Hepatocyte (in vitro differentiated cells): ENCODE data around the gene PHLDA2. TPM values are rescaled to one million over a fixed set of nuclear protein-coding genes. Genes with fewer than 3 reads are reported as not detected.

Experiments used
- DNase-seq: peaks from one replicate; pipeline ENCODE4 v3.0.0-alpha.2; 2016; ENCODE audit warnings: low spot score
- H2AFZ ChIP-seq: fragments of 200-600 bp; sonication (generic); 2 replicates; pipeline ENCODE4 v1.6.0; 2016; ENCODE audit warnings: antibody characterized with exemption, mild to moderate bottlenecking
- H3K27ac ChIP-seq: fragments of 200-600 bp; sonication (generic); 2 replicates; pipeline ENCODE4 v1.5.1; 2016; ENCODE audit warnings: mild to moderate bottlenecking
- H3K27me3 ChIP-seq: fragments of 200-600 bp; sonication (generic); 2 replicates; pipeline ENCODE4 v1.6.1; 2016
- H3K36me3 ChIP-seq: fragments of 200-600 bp; sonication (generic); replicated peaks from 2 replicates; pipeline ENCODE4 v1.5.1; 2016; ENCODE audit warnings: low read depth; ENCODE audit not compliant: insufficient read depth
- H3K4me1 ChIP-seq: fragments of 200-600 bp; sonication (generic); 2 replicates; pipeline ENCODE4 v1.5.1; 2016; ENCODE audit warnings: mild to moderate bottlenecking, moderate library complexity; ENCODE audit not compliant: insufficient read depth
- H3K4me2 ChIP-seq: fragments of 200-600 bp; sonication (generic); 2 replicates; pipeline ENCODE4 v1.6.0; 2016
- H3K4me3 ChIP-seq: fragments of 200-600 bp; sonication (generic); 2 replicates; pipeline ENCODE4 v1.5.1; 2016; ENCODE audit warnings: mild to moderate bottlenecking
- H3K79me2 ChIP-seq: fragments of 200-600 bp; sonication (generic); 2 replicates; pipeline ENCODE4 v1.6.0; 2017; ENCODE audit warnings: mild to moderate bottlenecking
- H3K9me2 ChIP-seq: fragments of 200-600 bp; sonication (generic); replicated peaks from 2 replicates; pipeline ENCODE4 v1.6.0; 2017; ENCODE audit warnings: mild to moderate bottlenecking; ENCODE audit not compliant: insufficient read depth
- H3K9me3 ChIP-seq: fragments of 200-600 bp; sonication (generic); 2 replicates; pipeline ENCODE4 v1.5.1; 2016; ENCODE audit warnings: low read depth, mild to moderate bottlenecking
- H4K20me1 ChIP-seq: fragments of 200-600 bp; sonication (generic); 2 replicates; pipeline ENCODE4 v1.6.0; 2016; ENCODE audit warnings: mild to moderate bottlenecking; ENCODE audit not compliant: insufficient read depth, poor library complexity, severe bottlenecking
- EZH2 ChIP-seq: fragments of 200-600 bp; sonication (generic); IDR thresholded peaks from 2 replicates; pipeline ENCODE4 v1.6.1; 2016; ENCODE audit warnings: antibody characterized with exemption, mild to moderate bottlenecking, borderline replicate concordance
- EZH2phosphoT487 ChIP-seq: fragments of 200-600 bp; sonication (generic); IDR thresholded peaks from one replicate; pipeline ENCODE4 v1.6.1; 2018; ENCODE audit warnings: antibody characterized with exemption, mild to moderate bottlenecking, low read depth, moderate library complexity; ENCODE audit not compliant: unreplicated experiment, severe bottlenecking
- WGBS: methylation state at CpG from one replicate; pipeline ENCODE4 v1.1.6; 2016; ENCODE audit warnings: low lambda C conversion rate; ENCODE audit errors: missing lambda C conversion rate; 5-methylcytosine and 5-hydroxymethylcytosine counted together
- polyA plus RNA-seq: library from polyadenylated mRNA; unstranded; fragments of >200 nt; fragmentation: Nextera tagmentation; extraction: Ambion mirVana; gene quantifications from 2 replicates; pipeline ENCODE4 v1.2.1, GENCODE V29; 2016
- total RNA-seq: library from RNA; depleted of rRNA; stranded (reverse); fragments of >200 nt; gene quantifications from 2 replicates; pipeline ENCODE4 v1.2.3, GENCODE V29; 2014
- TF ChIP-seq, protein P1 (sequence below): fragments of 200-600 bp; sonication (generic); IDR thresholded peaks from 2 replicates; pipeline ENCODE4 v1.5.1; 2016; ENCODE audit warnings: antibody characterized with exemption, mild to moderate bottlenecking; ENCODE audit not compliant: poor library complexity

PHLDA2 gene
- total and polyA plus RNA-seq, 2 experiments from 2014 or later = 7.1 to 62.4 TPM

- no peak overlapping the region for H2AFZ ChIP-seq
- H3K4me2 ChIP-seq = no peak overlapping the region
- TF ChIP-seq, protein P1, sequence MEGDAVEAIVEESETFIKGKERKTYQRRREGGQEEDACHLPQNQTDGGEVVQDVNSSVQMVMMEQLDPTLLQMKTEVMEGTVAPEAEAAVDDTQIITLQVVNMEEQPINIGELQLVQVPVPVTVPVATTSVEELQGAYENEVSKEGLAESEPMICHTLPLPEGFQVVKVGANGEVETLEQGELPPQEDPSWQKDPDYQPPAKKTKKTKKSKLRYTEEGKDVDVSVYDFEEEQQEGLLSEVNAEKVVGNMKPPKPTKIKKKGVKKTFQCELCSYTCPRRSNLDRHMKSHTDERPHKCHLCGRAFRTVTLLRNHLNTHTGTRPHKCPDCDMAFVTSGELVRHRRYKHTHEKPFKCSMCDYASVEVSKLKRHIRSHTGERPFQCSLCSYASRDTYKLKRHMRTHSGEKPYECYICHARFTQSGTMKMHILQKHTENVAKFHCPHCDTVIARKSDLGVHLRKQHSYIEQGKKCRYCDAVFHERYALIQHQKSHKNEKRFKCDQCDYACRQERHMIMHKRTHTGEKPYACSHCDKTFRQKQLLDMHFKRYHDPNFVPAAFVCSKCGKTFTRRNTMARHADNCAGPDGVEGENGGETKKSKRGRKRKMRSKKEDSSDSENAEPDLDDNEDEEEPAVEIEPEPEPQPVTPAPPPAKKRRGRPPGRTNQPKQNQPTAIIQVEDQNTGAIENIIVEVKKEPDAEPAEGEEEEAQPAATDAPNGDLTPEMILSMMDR = no peak
- TF ChIP-seq EZH2 (no peak), EZH2phosphoT487 (no peak)
- no peaks in the 10 kb centered on the region for H4K20me1 ChIP-seq
- H3K4me3 ChIP-seq = no peak overlapping the region
- H3K9me3 ChIP-seq = peaks cover 5% of the 10 kb centered on the region
- WGBS = 78% methylated on average over 15 of the region's 15 CpGs
- DNase-seq = no peak
- H3K4me1 ChIP-seq = peaks cover 16% of the 10 kb centered on the region
- no peaks in the 10 kb centered on the region for H3K79me2 ChIP-seq
- H3K27ac ChIP-seq = no peak overlapping the region
- peaks cover 15% of the 10 kb centered on the region for H3K27me3 ChIP-seq
- no peaks in the 10 kb centered on the region for H3K36me3 ChIP-seq
- H3K9me2 ChIP-seq = no peaks in the 10 kb centered on the region
These were observed 3.6 kb upstream of the PHLDA2 start for GRCh38 chr11:2932850-2933251.

DNA sequence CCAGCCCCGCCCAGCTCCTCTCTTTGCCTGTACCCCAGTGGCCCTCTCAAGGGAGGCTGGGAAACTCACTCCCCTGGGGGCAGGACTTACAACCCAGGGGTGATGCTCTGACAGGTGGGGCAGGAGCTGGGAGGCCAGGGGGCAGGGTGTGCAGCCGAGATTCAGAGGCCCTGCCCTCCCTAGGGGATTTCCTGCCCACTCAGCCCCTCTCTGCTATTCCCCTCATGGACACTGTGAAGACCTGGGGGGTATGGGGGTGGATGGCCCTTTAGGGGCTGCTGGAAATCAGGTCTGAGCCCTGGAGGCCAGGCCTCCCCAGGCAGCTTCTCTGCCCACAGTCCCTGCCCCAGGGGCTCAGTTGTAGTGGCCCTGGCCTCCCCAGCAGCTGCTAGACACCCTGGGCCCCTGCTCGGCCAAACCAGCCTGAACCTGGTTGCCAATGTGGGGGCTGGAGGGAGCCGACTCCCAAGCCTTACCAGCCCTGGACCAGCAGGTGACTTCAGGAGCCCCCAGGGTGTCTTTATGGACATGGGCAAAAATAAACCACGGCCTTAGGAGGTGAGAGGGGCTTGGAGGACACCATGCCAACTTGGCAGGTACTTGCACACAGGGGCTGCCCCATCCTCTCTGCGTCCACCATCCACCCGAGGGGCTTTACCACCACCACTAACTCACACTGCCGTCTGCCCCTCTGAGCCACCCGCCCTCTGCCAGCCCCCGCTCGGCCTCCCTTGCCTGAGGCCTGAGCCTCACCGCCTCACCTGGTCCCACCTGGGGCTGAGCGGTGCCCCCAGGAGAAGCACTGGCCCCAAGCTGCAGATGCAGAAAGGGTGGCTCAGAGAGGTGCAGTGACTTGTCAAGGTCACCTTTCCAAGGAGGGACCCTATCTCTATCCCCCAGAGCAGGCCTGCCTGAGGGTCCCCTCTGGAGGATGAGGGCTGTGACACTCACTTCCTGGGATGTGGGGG is 2.8 kb upstream of the PHLDA2 start:
- TF ChIP-seq EZH2 (no peak), EZH2phosphoT487 (no peak)
- TF ChIP-seq, protein P1 = no peak
- Histone ChIP-seq H3K27me3 (peaks cover 23% of the 10 kb centered on the region), H4K20me1 (no peaks in the 10 kb centered on the region), H3K9me2 (no peaks in the 10 kb centered on the region), H3K36me3 (no peaks in the 10 kb centered on the region), H3K4me1 (peaks cover 16% of the 10 kb centered on the region), H2AFZ (no peak overlapping the region), H3K4me2 (no peak overlapping the region), H3K4me3 (no peak overlapping the region), H3K27ac (no peak overlapping the region), H3K79me2 (no peaks in the 10 kb centered on the region), H3K9me3 (no peaks in the 10 kb centered on the region)
- 78% methylated on average over 12 of the region's 13 CpGs for WGBS
- no peak for DNase-seq

DNA sequence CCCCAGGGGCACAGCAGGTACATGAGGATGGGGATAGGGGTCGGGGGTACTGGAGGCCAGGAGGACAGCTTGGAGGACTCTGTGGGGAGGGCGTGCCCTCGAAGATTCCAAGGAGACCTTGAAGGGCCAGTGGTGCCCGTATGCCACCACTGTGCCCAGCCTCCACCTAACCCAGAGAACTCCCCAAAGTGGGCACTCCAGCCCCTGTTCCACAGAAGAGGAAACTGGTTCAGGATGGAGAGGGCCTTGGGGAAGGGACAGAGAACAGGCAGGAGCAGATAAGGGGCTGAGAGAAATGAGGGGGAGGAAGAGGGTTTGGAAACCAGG is 2.2 kb upstream of the PHLDA2 start:
- Histone ChIP-seq H2AFZ (no peak overlapping the region), H3K9me2 (no peaks in the 10 kb centered on the region), H3K4me2 (no peak overlapping the region), H3K27ac (no peak overlapping the region), H3K36me3 (no peaks in the 10 kb centered on the region), H3K4me3 (no peak overlapping the region), H3K79me2 (no peaks in the 10 kb centered on the region), H3K9me3 (no peaks in the 10 kb centered on the region), H4K20me1 (no peaks in the 10 kb centered on the region), H3K27me3 (peaks cover 26% of the 10 kb centered on the region), H3K4me1 (peaks cover 16% of the 10 kb centered on the region)
- TF ChIP-seq EZH2phosphoT487 = no peak
- TF ChIP-seq, protein P1 = no peak
- TF ChIP-seq EZH2 = no peak
- WGBS = 85% methylated on average over 4 of the region's 4 CpGs
- no peak for DNase-seq
